ENCODE measurements around the gene BEGAIN.

DNA sequence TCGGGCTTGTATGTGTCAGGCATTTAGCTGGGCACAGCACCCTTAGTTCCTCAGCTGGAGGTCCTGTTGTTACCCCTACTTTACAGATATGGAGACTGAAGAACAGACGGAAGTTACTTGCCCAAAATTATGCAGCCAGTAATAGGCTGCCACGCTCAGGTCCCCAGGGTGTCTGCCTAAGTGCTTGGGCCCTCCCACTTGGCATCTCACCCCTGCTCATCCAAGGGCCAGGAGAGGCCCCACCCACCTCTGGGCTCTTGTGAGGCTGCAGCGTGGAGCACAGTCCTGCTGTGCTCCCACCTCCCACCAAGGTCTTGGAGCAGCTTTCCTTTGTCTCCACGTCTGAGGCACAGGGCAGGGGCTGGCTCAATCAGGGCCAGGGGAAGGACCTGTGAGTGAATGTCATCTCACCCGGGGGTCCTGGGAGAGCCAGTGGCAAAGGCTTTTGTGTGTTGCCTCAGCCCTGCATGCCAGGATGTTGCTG lies 64.6 kb downstream of the BEGAIN start:
- TF ChIP-seq CTCF (conservative IDR thresholded peaks at IDR 0.05 in 1 of 2, IDR thresholded peaks at IDR 0.05 in 1 of 2; ENCODE audit: low read depth in 1 of 2, low read length in 2 of 2) (no peak), EZH2 (IDR thresholded peaks at IDR 0.05; ENCODE audit: low read length, missing control alignments) (no peak)
